KG1 (cell line): Measurements from ENCODE around the gene CIBAR2.

Experiments used
- DNase-seq: peaks from one replicate; lab custom pipeline; 2025; lab: John Stamatoyannopoulos, UW

CIBAR2 gene

GRCh38 chr16:85112364-85112763 is at the start of gene CIBAR2:
Gene CIBAR2 (minus strand): TSS chr16:85112472. CDS start chr16:85112352, 120 bp downstream.
- DNase-seq: no peak

GRCh38 chr16:85159179-85159980 is 47.1 kb upstream of the CIBAR2 start:
- DNase-seq: no peak

GRCh38 chr16:85158743-85159178 is 46.5 kb upstream of the CIBAR2 start:
- no peak for DNase-seq

GRCh38 chr16:85157813-85158742 is 45.8 kb upstream of the CIBAR2 start:
- peak; percentile 16 for DNase-seq

DNA sequence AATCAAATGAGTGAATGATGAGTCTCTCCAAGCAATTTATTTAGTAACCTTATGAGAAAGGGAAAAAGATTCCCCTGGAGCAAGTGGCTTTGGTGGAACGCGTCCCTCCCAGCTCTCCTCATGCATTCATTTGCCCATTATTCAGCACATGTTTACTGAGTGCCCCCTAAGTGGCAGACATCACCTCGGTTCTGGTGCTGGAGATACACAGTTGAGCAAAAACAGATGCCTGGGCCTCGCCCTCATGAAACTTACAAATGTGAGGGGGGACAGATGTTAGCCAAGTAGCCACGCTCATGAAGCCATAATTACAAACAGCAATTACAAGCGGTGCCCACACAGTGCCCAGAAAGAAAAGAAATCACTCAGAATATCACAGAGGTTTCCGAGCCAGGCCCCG is 45.1 kb upstream of the CIBAR2 start:
- DNase-seq: no peak

DNA sequence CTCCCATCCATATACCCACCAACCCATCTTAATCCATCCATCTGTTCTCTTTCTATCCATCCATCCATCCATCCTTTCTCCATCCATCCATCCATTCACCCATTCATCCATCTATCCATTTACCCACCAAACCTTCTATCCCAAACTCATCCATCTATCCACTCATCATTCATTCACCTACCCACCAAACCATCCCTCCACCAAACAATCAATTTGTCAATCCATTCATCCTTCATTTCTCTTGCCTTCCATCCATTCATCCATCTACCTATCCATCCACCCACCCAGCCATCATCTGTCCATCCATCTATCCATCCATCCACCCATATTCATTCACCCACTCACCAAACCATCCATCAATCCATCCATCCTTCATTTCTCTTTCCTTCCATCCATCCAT is 44.6 kb upstream of the CIBAR2 start:
- DNase-seq: no peak

DNA sequence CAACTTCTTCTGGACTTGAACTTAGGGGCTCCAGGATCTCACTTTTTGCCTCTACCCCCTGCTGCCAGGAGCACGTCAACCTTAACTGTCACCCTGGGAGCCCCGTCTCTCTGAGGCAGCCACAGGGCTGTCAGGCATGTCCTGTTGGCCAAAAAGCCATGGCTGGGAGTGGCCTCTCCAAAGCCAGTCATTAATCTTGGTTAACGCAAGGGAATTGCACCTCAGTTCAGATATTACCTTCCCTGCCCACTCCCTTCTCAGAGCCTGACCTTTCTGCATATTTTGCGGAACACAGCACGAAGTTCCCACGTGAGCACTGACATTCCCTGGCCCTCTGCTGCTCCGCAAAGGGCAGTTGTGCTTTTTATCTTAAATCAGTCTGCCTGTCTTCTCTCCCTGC is 44.2 kb upstream of the CIBAR2 start:
- DNase-seq: no peak

DNA sequence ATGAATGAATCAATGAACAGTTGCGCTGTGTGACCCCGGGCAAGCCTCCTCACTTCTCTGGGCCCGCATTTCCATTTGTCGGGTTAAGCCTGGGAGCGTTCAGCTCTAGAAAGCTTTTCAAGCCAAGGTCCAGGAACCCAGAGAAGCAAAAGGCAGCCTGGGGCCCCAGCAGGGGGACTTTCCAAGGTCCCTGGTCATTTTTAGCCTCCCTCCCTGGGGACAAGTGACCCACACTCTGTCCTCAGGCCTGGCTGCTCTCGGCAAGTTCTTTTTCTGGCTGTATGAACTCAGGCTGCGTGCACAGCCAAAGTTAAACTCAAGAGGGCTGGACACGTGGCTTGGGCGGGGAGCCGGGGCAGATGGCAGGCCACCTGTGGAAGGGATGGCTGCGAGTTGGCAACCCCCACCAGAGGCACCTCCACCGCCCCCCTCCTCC is 41.4 kb upstream of the CIBAR2 start:
- DNase-seq: no peak

DNA sequence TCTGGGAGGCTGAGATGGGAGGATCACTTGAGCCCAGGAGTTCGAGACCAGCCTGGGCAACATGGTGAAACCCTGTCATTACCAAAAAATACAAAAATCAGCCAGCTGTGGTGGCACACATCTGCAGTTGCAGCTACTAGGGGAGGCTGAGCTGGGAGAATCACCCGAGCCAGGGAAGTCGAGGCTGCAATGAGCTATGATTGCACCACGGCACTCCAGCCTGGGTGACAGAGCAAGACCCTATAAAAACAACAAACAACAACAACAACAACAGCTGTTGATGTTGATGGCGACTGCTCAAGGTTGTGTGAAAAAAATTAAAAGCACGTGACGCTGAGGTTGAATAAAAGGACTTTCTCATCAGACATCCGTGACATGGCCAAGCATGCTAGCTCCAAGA is 40.8 kb upstream of the CIBAR2 start:
- DNase-seq: no peak

GRCh38 chr16:85152414-85153030 is 40.2 kb upstream of the CIBAR2 start:
- no peak for DNase-seq

DNA sequence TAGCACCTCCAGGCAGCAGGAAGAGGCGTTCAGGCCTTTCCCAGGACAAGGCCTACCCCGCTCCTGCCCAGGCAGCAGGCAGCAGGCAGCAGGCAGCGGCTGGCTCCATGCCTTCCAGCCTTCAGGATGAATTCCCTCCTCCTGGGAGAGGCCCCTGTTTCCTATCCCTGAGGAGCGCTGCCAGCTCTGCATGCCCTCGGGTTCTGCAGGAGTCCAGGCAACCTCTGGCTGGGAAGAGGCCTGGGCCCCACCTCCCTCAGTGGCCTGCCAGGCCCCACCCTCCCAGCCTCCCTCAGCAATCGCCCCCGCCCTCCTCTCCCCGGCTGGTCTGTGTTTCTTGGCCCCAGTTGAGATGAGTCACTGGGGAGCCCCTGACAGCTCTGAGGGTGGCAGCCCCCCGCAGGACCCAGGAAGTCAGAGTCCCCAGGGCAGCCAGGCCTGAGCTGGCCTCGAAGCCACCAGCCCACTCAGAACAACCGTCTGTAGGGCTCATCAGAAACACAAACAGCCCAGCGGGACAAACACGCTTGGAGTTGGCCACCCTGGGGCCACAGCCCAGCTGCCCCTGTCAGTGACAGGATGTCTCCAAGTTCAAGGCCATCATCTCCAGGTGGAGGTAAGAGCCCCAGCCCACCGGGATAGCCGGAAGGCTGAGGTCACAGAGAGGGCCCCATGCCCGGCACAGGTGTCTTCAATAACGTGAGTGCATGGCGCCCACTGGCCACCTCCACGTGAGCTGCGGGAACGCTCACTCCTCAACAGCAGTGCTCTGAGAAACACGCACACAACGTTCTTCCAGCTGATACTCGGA is 39.5 kb upstream of the CIBAR2 start:
- no peak for DNase-seq

DNA sequence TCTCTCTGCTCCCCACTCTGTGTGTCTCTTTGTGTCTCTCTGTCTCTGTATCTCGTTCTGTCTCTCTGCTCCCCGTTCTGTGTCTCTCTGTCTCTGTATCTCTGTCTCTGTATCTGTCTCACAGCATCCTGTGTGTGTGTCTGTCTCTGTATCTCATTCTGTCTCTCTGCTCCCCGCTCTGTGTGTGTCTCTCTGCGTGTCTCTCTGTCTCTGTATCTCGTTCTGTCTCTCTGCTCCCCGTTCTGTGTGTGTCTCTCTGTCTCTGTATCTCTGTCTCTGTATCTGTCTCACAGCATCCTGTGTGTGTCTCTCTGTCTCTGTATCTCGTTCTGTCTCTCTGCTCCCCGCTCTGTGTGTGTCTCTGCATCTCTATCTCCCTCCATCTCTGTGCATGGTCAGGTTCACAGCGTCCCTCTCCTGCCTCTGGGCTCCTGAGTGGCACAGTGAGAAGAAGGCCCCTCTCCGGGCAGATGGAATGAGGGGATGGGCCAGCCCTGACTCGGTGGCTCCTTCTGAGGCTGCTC is 38.9 kb upstream of the CIBAR2 start:
- no peak for DNase-seq

DNA sequence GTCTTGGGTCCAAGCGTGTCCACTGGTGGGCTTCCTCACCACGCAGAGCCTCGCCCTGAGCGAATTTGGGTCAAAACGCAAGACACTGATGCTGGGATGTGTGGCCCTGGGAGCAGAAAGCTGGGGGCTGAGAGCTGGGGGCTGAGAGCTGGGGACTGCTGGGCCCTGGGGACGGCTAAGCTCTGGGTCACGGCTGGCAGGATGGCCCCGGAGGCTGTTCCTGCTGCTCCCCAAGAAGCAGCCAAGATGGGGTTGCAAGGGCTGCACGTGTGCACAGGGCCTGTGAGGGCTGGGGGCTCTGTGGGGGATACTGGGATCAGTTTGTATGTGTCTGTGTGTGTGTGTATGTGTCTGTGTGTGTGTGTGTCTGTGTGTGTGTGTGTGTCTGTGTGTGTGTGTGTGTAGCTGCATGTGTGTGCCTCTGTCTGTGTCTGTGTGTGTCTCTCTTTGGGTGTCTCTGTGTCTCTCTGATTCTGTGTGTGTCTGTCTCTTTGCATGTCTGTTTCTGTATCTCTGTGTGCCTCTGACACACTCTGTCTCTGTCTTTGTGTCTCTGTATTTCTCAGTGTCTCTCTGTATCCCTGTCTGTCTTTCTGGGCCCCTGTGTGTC is 38.2 kb upstream of the CIBAR2 start:
- no peak for DNase-seq

- no peak for DNase-seq
Measured at GRCh38 chr16:85149776-85150175, 37.5 kb upstream of the CIBAR2 start.

GRCh38 chr16:85148931-85149330 is 36.7 kb upstream of the CIBAR2 start:
- DNase-seq: no peak

DNA sequence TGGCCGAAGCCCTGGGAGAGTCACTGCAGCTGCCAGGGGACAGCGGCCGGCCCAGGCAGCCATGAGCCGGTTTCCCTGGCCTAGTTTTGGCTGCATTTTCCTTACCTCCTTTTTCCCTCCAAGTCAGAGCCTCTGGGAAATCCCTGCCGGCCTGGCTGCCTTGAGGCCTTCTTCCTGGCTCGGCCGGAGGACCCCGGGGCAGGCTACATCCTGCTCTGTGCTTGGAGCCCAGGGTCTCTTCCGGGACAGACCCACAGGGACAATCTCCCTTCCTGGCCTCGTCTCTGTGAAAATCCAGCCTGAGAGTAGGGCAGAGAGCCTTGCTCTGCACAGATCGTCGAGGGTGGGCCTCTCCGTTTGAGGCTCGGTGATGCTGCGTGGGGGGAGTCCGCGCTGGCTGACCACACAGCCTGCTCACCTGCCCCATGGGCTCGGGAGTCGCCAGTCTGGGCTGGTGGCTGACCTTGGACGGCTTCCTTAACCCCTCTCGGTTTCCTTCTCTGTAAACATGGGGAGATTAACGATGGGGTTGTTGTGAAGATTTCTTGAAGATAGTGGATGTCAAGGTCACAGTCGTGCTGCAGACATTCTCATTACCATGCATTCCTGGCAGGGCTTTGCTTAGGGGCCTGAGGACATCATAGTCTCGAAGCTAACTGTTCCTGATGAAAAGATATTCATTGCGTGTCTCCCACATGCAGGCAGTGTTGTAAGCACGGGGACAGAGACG is 34.8 kb upstream of the CIBAR2 start:
- DNase-seq: no peak

GRCh38 chr16:85146532-85146797 is 34.2 kb upstream of the CIBAR2 start:
- no peak for DNase-seq

- DNase-seq: no peak
Measured at GRCh38 chr16:85145734-85146531, 33.7 kb upstream of the CIBAR2 start.

DNA sequence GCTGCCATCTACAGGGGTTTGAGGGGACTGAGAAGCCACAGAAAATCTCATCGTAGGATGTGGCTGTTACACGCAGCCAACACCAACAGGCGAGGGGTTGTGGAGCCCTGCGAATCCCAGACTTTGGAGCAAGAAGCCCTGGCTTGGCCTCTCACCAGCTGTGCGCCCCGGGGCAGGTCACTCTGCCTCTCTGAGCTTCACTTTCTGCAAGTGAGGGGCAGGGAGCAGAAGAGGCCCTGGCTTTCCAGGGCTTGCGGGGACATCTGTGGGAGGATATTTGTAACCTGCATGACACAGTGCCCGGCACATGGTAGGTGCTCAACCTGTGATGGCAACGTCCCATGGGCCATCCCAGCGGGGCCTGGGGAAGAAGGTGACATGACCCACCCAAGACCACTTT is 32.9 kb upstream of the CIBAR2 start:
- no peak for DNase-seq
